Measurements from ENCODE around the gene PSIP1.
A peak's percentile ranks its signal among the peaks of the same experiment; 100 is the strongest.

PSIP1 gene

DNA sequence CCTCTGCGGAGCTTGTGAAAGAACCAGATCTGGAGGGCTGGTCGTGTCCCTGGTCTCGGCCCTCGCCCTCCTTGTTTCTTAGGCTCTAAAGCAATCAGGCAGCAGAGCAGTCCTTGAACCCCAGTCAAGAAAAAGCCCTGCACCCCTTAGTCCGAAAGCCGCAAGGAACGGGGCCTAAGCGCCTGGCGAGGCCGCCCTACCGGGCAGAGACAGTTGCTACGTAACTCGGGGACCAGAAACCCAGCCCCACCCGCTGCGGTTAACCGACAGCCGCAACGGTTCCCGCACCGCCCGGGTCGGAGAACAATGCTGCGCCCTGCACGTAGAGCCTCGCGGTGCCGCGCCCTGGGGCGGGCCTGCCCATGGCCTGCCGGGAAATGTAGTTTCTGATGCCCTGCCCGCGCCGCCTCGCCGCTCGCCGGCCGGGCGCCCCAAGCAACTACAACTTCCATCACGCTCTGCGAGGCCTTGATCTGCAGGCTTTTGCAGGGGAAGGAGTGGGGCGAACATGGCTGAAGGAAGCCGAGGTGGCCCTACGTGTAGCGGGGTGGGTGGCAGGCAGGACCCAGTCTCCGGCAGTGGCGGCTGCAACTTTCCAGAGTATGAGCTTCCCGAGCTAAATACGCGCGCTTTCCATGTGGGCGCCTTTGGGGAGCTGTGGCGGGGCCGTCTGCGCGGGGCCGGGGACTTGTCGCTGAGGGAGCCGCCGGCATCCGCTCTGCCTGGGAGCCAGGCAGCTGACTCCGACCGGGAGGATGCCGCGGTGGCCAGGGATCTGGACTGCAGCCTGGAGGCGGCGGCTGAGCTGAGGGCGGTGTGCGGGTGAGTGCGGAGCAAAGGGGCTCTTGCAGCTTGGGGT lies 88.2 kb downstream of the PSIP1 start, which contains the start of gene SNAPC3:
SNAPC3 (plus strand) TSS at position 505 of the 859 bp plus-strand sequence; CDS start at position 509, 4 bp downstream.
- peak within 1 kb of the TSS; percentile 85 for H3K4me3 ChIP-seq (ENCODE audit: low read depth, low read length)
- TF ChIP-seq, protein P1, sequence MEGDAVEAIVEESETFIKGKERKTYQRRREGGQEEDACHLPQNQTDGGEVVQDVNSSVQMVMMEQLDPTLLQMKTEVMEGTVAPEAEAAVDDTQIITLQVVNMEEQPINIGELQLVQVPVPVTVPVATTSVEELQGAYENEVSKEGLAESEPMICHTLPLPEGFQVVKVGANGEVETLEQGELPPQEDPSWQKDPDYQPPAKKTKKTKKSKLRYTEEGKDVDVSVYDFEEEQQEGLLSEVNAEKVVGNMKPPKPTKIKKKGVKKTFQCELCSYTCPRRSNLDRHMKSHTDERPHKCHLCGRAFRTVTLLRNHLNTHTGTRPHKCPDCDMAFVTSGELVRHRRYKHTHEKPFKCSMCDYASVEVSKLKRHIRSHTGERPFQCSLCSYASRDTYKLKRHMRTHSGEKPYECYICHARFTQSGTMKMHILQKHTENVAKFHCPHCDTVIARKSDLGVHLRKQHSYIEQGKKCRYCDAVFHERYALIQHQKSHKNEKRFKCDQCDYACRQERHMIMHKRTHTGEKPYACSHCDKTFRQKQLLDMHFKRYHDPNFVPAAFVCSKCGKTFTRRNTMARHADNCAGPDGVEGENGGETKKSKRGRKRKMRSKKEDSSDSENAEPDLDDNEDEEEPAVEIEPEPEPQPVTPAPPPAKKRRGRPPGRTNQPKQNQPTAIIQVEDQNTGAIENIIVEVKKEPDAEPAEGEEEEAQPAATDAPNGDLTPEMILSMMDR (IDR thresholded peaks at IDR 0.05; ENCODE audit: low read depth, low read length) = no peak
- TF ChIP-seq, protein P2, sequence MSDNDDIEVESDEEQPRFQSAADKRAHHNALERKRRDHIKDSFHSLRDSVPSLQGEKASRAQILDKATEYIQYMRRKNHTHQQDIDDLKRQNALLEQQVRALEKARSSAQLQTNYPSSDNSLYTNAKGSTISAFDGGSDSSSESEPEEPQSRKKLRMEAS (IDR thresholded peaks at IDR 0.05; ENCODE audit: low read depth, low read length) = peak; percentile 84
- peak; percentile 84 for TF ChIP-seq POLR2A (IDR thresholded peaks at IDR 0.05; ENCODE audit: extremely low read depth, insufficient read length)
- TF ChIP-seq MYC (IDR thresholded peaks at IDR 0.05; ENCODE audit: low read depth, low read length) = peak; percentile 75
- peak; percentile 100 for DNase-seq (ENCODE audit: low read depth)

GRCh38 chr9:15421990-15422371 lies 88.8 kb downstream of the PSIP1 start:
- H3K4me3 ChIP-seq (ENCODE audit: low read depth, low read length) = peak overlapping the region; percentile 85
- TF ChIP-seq POLR2A (IDR thresholded peaks at IDR 0.05; ENCODE audit: extremely low read depth, insufficient read length) (no peak), MYC (IDR thresholded peaks at IDR 0.05; ENCODE audit: low read depth, low read length) (no peak; the same call in 1 of the 2 replicates)
- DNase-seq (ENCODE audit: low read depth) = no peak

DNA sequence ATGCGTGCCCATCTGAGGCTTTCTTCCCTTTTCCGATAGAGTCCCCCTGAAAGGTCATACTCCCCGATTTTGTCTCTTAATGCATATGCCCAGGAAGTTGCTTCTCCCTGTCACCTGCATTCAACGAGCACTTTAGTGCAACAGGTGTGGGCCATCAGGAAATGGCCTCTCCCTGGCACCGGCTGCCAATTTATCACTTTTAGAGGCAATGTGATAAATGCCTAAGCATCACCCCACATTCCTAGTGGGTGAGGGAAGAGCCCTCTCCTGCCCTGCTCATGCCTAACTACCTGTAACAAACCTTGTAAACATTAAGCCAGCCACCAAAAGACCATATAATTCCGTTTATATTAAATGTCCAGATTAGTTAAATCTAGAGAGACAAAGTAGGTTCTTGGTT lies 89.2 kb downstream of the PSIP1 start:
- TF ChIP-seq, protein P2 (IDR thresholded peaks at IDR 0.05; ENCODE audit: low read depth, low read length) = no peak
- TF ChIP-seq, protein P1 (IDR thresholded peaks at IDR 0.05; ENCODE audit: low read depth, low read length) = no peak
- no peak for TF ChIP-seq MYC (IDR thresholded peaks at IDR 0.05; ENCODE audit: low read depth, low read length)
- no peak for TF ChIP-seq POLR2A (IDR thresholded peaks at IDR 0.05; ENCODE audit: extremely low read depth, insufficient read length)
- DNase-seq (ENCODE audit: low read depth) = no peak
- H3K4me3 ChIP-seq (ENCODE audit: low read depth, low read length) = no peak overlapping the region

GRCh38 chr9:15420796-15421195 lies 90.0 kb downstream of the PSIP1 start:
- no peak overlapping the region for H3K4me3 ChIP-seq (ENCODE audit: low read depth, low read length)
- TF ChIP-seq POLR2A (IDR thresholded peaks at IDR 0.05; ENCODE audit: extremely low read depth, insufficient read length) (no peak), MYC (IDR thresholded peaks at IDR 0.05; ENCODE audit: low read depth, low read length) (no peak)
- TF ChIP-seq, protein P2 (IDR thresholded peaks at IDR 0.05; ENCODE audit: low read depth, low read length) = no peak
- TF ChIP-seq, protein P1 (IDR thresholded peaks at IDR 0.05; ENCODE audit: low read depth, low read length) = no peak
- no peak for DNase-seq (ENCODE audit: low read depth)

DNA sequence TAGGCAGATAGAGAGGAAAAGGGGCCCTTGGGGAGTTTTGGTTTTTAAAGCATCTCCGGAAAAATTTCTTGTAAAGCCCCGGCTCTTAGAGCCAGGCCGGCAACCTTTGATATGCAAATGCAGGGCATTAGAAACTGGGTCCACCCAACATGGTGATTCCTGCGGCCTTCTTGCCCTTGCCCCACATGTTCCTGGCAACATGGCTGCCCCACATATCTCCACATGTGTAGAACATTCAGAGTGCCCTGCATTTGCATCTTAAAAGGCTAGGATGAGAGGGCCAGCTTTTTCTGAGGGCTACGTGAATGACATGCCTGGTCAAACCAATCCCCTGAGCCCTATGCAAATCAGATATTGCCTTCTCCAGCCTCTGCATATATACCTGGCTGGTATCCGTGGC lies 93.1 kb downstream of the PSIP1 start:
- no peak for DNase-seq (ENCODE audit: low read depth)
- H3K4me3 ChIP-seq (ENCODE audit: low read depth, low read length) = no peak overlapping the region
- no peak for TF ChIP-seq POLR2A (IDR thresholded peaks at IDR 0.05; ENCODE audit: extremely low read depth, insufficient read length)
- TF ChIP-seq, protein P2 (IDR thresholded peaks at IDR 0.05; ENCODE audit: low read depth, low read length) = no peak
- no peak for TF ChIP-seq MYC (IDR thresholded peaks at IDR 0.05; ENCODE audit: low read depth, low read length)
- TF ChIP-seq, protein P1 (IDR thresholded peaks at IDR 0.05; ENCODE audit: low read depth, low read length) = no peak

- TF ChIP-seq, protein P2 (IDR thresholded peaks at IDR 0.05; ENCODE audit: low read depth, low read length) = no peak
- TF ChIP-seq MYC (IDR thresholded peaks at IDR 0.05; ENCODE audit: low read depth, low read length) (no peak), POLR2A (IDR thresholded peaks at IDR 0.05; ENCODE audit: extremely low read depth, insufficient read length) (no peak)
- TF ChIP-seq, protein P1 (IDR thresholded peaks at IDR 0.05; ENCODE audit: low read depth, low read length) = peak; percentile 44
- peak; percentile 63 for DNase-seq (ENCODE audit: low read depth)
- H3K4me3 ChIP-seq (ENCODE audit: low read depth, low read length) = no peak overlapping the region
Observed at GRCh38 chr9:15416880-15417279, 93.9 kb downstream of the PSIP1 start.
